Neural progenitor cell (in vitro differentiated cells): Measurements from ENCODE around the gene MAFB.

ENCODE experiments used
- EZH2 ChIP-seq: fragments of 200-600 bp; sonication (generic); IDR thresholded peaks from 2 replicates; pipeline ENCODE4 v1.6.1; 2017; ENCODE audit warnings: antibody characterized with exemption, mild to moderate bottlenecking, moderate library complexity
- EZH2phosphoT487 ChIP-seq: fragments of 200-600 bp; sonication (generic); IDR thresholded peaks from 2 replicates; pipeline ENCODE4 v1.6.1; 2017; ENCODE audit warnings: antibody characterized with exemption
- TF ChIP-seq, protein P1 (sequence below): fragments of 200-600 bp; sonication (generic); IDR thresholded peaks from 2 replicates; pipeline ENCODE4 v1.5.1; 2017; ENCODE audit warnings: antibody characterized with exemption, mild to moderate bottlenecking

DNA sequence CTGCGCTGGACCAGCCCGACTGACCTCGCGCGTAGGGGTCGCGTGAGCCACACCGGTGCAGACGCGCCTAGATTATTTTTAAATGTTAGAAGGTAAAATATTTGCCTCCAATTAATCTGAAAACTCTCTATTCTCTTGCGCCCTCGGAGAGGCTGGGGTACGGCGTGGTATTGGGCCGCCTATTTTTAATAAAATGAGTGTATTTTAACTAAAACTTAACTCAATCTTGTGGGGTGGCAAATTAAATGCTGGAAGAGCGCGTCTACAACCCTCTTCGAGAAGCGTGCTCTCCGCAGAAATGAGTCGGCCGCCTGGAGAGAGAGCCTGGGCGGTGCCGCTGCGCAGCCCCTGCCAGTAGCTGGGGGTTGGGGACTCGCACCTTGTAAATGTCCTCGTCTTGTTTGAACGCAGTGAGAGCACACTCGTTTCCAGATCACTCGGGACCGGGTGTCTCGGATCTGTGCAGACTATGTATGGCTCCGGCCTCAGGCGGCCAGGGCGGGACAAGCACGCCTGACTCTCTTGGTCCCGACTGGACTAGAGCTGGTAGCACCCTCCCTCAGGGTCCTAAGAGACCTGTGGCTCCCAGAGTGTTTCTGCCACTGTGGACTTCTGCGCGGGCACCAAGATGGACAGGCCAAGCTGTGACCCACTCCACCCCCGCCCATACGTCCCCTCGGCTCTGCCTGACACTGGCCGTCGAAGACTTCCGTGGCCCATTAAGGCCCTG is 2.0 kb upstream of the MAFB start:
- TF ChIP-seq, protein P1, sequence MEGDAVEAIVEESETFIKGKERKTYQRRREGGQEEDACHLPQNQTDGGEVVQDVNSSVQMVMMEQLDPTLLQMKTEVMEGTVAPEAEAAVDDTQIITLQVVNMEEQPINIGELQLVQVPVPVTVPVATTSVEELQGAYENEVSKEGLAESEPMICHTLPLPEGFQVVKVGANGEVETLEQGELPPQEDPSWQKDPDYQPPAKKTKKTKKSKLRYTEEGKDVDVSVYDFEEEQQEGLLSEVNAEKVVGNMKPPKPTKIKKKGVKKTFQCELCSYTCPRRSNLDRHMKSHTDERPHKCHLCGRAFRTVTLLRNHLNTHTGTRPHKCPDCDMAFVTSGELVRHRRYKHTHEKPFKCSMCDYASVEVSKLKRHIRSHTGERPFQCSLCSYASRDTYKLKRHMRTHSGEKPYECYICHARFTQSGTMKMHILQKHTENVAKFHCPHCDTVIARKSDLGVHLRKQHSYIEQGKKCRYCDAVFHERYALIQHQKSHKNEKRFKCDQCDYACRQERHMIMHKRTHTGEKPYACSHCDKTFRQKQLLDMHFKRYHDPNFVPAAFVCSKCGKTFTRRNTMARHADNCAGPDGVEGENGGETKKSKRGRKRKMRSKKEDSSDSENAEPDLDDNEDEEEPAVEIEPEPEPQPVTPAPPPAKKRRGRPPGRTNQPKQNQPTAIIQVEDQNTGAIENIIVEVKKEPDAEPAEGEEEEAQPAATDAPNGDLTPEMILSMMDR = no peak
- peak; percentile 89 for TF ChIP-seq EZH2
- peak; percentile 81 for TF ChIP-seq EZH2phosphoT487
